ENCODE results near the gene SEC14L6. TPM values are rescaled to one million over a fixed set of nuclear protein-coding genes. Genes with fewer than 3 reads are reported as not detected.

SEC14L6 gene
- total RNA-seq, 1 donor from 2014 or later = 1.4 TPM

- Mint-ChIP-seq H3K36me3 (ENCODE audit: low read depth, unreplicated experiment) (no peaks in the 10 kb centered on the region), H3K4me1 (ENCODE audit: unreplicated experiment) (no peaks in the 10 kb centered on the region), H3K27ac (ENCODE audit: unreplicated experiment) (no peak overlapping the region), H3K9me3 (ENCODE audit: unreplicated experiment) (no peaks in the 10 kb centered on the region), H3K27me3 (ENCODE audit: unreplicated experiment) (peaks cover 2% of the 10 kb centered on the region), H3K4me3 (ENCODE audit: unreplicated experiment) (no peak overlapping the region)
- DNase-seq (ENCODE audit: low spot score) = no peak
- TF ChIP-seq CTCF (IDR thresholded peaks at IDR 0.05; ENCODE audit: unreplicated experiment) = no peak
These were observed 30.3 kb downstream of the SEC14L6 start for GRCh38 chr22:30516273-30516672.

DNA sequence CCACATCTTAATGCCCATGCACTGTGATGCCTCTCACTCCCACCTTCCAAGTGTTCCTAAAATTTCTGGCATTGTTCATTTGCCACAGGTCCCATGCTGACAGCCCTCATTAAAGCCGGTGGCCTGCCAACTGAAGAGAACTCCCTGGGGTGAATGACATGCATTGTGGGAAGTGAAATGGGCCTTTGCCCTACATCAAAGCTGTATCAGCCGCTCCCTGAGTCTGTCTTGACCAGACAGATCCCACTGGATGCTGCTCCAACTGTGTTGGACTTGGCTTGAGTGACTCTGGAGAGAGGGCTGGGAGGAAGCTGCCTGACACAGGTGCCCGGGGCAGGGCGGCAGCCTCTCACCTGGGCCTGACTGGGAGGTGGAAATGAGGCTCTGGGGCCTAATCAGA lies 32.3 kb downstream of the SEC14L6 start:
- no peak for TF ChIP-seq CTCF (IDR thresholded peaks at IDR 0.05; ENCODE audit: unreplicated experiment)
- H3K27ac Mint-ChIP-seq (ENCODE audit: unreplicated experiment) = no peak overlapping the region
- H3K36me3 Mint-ChIP-seq (ENCODE audit: low read depth, unreplicated experiment) = no peaks in the 10 kb centered on the region
- H3K9me3 Mint-ChIP-seq (ENCODE audit: unreplicated experiment) = no peaks in the 10 kb centered on the region
- no peak overlapping the region for H3K4me3 Mint-ChIP-seq (ENCODE audit: unreplicated experiment)
- no peaks in the 10 kb centered on the region for H3K4me1 Mint-ChIP-seq (ENCODE audit: unreplicated experiment)
- DNase-seq (ENCODE audit: low spot score) = no peak
- H3K27me3 Mint-ChIP-seq (ENCODE audit: unreplicated experiment) = peaks cover 3% of the 10 kb centered on the region

GRCh38 chr22:30513462-30513861 lies 33.1 kb downstream of the SEC14L6 start:
- DNase-seq (ENCODE audit: low spot score) = no peak
- Mint-ChIP-seq H3K27ac (ENCODE audit: unreplicated experiment) (no peak overlapping the region), H3K4me3 (ENCODE audit: unreplicated experiment) (no peak overlapping the region), H3K9me3 (ENCODE audit: unreplicated experiment) (no peaks in the 10 kb centered on the region), H3K36me3 (ENCODE audit: low read depth, unreplicated experiment) (no peaks in the 10 kb centered on the region), H3K4me1 (ENCODE audit: unreplicated experiment) (no peaks in the 10 kb centered on the region), H3K27me3 (ENCODE audit: unreplicated experiment) (peaks cover 3% of the 10 kb centered on the region)
- TF ChIP-seq CTCF (IDR thresholded peaks at IDR 0.05; ENCODE audit: unreplicated experiment) = no peak

- Mint-ChIP-seq H3K36me3 (ENCODE audit: low read depth, unreplicated experiment) (no peaks in the 10 kb centered on the region), H3K27me3 (ENCODE audit: unreplicated experiment) (peaks cover 5% of the 10 kb centered on the region), H3K27ac (ENCODE audit: unreplicated experiment) (no peak overlapping the region), H3K9me3 (ENCODE audit: unreplicated experiment) (no peaks in the 10 kb centered on the region), H3K4me1 (ENCODE audit: unreplicated experiment) (no peaks in the 10 kb centered on the region), H3K4me3 (ENCODE audit: unreplicated experiment) (no peak overlapping the region)
- DNase-seq (ENCODE audit: low spot score) = no peak
- no peak for TF ChIP-seq CTCF (IDR thresholded peaks at IDR 0.05; ENCODE audit: unreplicated experiment)
These were observed 34.6 kb downstream of the SEC14L6 start for GRCh38 chr22:30511911-30512310.

DNA sequence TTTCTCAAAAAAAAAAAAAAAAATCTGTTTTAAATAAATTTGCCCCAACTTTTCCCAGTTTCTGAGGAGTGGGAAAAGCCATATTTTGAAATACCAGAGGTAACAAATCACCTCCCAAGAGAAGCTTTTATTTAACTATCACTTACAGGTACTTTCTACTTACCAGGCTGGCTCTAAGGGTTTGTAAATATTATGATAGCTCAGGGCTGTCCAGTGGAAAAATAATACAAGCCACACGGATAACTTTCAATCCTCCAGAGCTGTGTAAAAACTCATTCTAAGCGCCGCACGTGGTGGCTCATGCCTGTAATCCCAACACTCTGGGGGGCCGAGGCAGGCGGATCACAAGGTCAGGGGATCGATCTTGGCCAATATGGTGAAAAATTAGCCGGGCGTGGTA lies 35.4 kb downstream of the SEC14L6 start:
- Mint-ChIP-seq H3K4me3 (ENCODE audit: unreplicated experiment) (no peak overlapping the region), H3K27me3 (ENCODE audit: unreplicated experiment) (peaks cover 5% of the 10 kb centered on the region), H3K4me1 (ENCODE audit: unreplicated experiment) (no peaks in the 10 kb centered on the region)

More for the DNA sequence above, 35.4 kb downstream of the SEC14L6 start:
- TF ChIP-seq CTCF (IDR thresholded peaks at IDR 0.05; ENCODE audit: unreplicated experiment) = no peak
- Mint-ChIP-seq H3K27ac (ENCODE audit: unreplicated experiment) (no peak overlapping the region), H3K36me3 (ENCODE audit: low read depth, unreplicated experiment) (no peaks in the 10 kb centered on the region), H3K9me3 (ENCODE audit: unreplicated experiment) (no peaks in the 10 kb centered on the region)
- no peak for DNase-seq (ENCODE audit: low spot score)
